Kasumi-1 (cell line): ENCODE data around the gene CCDC110.
"Not testable (repeated sequence)": the region's sequence is repeated elsewhere in the genome, so short reads cannot be mapped to it uniquely, and the experiment has no call there.

Experiments used
- DNase-seq, 2 experiments: peaks; one replicate each; lab custom pipeline; 2025; lab: John Stamatoyannopoulos, UW

The CCDC110 gene

GRCh38 chr4:185471235-185472102 is at the start of gene CCDC110:
Gene CCDC110, minus strand, starts transcription at chr4:185471733. Its CDS starts 50 bp downstream, at chr4:185471683.
- peak; percentile 66 to 70 for DNase-seq

GRCh38 chr4:185520119-185520518 is 48.6 kb upstream of the CCDC110 start:
- no peak for DNase-seq

GRCh38 chr4:185518494-185518893 is 47.0 kb upstream of the CCDC110 start:
- DNase-seq: no peak

- no peak for DNase-seq
Observed at GRCh38 chr4:185518069-185518468, 46.5 kb upstream of the CCDC110 start.

- DNase-seq: no peak
Observed at GRCh38 chr4:185515248-185515647, 43.7 kb upstream of the CCDC110 start.

- no peak for DNase-seq
Observed at GRCh38 chr4:185514182-185514697, 42.7 kb upstream of the CCDC110 start.

GRCh38 chr4:185513489-185514181 is 42.1 kb upstream of the CCDC110 start:
- peak; percentile 78 to 87 for DNase-seq

- DNase-seq: no peak
Observed at GRCh38 chr4:185512516-185512915, 41.0 kb upstream of the CCDC110 start.

- DNase-seq: not testable (repeated sequence)
Observed at GRCh38 chr4:185511243-185511642, 39.7 kb upstream of the CCDC110 start.

GRCh38 chr4:185510806-185511205 is 39.3 kb upstream of the CCDC110 start:
- no peak for DNase-seq

- DNase-seq: no peak
Observed at GRCh38 chr4:185508181-185508580, 36.6 kb upstream of the CCDC110 start.

GRCh38 chr4:185506422-185506821 is 34.9 kb upstream of the CCDC110 start:
- no peak for DNase-seq

- no peak for DNase-seq
Observed at GRCh38 chr4:185504098-185505047, 32.8 kb upstream of the CCDC110 start.

GRCh38 chr4:185502386-185502785 is 30.9 kb upstream of the CCDC110 start:
- no peak for DNase-seq

- DNase-seq: no peak
Observed at GRCh38 chr4:185500576-185500975, 29.0 kb upstream of the CCDC110 start.

GRCh38 chr4:185500035-185500434 is 28.5 kb upstream of the CCDC110 start:
- no peak for DNase-seq

GRCh38 chr4:185488650-185489049 is 17.1 kb upstream of the CCDC110 start:
- no peak for DNase-seq

GRCh38 chr4:185481401-185481800 is 9.9 kb upstream of the CCDC110 start:
- no peak for DNase-seq

GRCh38 chr4:185480016-185480732 is 8.6 kb upstream of the CCDC110 start:
- no peak for DNase-seq

- no peak for DNase-seq
Observed at GRCh38 chr4:185479507-185479971, 8.0 kb upstream of the CCDC110 start.

- DNase-seq: no peak
Observed at GRCh38 chr4:185473247-185473646, 1.7 kb upstream of the CCDC110 start.
